NCI-H2227 (cell line): Measurements from ENCODE around the gene WNT9A.

Experiments
- DNase-seq: peaks from one replicate; lab custom pipeline; 2025; ENCODE audit not compliant: unreplicated experiment; lab: John Stamatoyannopoulos, UW

Gene WNT9A

GRCh38 chr1:227942021-227942715 lies 5.6 kb downstream of the WNT9A start:
- DNase-seq = no peak

- no peak for DNase-seq
These were observed 6.2 kb downstream of the WNT9A start for GRCh38 chr1:227941509-227942020.

- no peak for DNase-seq
These were observed 6.9 kb downstream of the WNT9A start for GRCh38 chr1:227940791-227941241.

GRCh38 chr1:227939791-227940771 lies 7.7 kb downstream of the WNT9A start:
- no peak for DNase-seq

- no peak for DNase-seq
These were observed 8.6 kb downstream of the WNT9A start for GRCh38 chr1:227938911-227939790.

- DNase-seq = no peak
These were observed 9.5 kb downstream of the WNT9A start for GRCh38 chr1:227938276-227938675.

- no peak for DNase-seq
These were observed 9.9 kb downstream of the WNT9A start for GRCh38 chr1:227937838-227938145.

- DNase-seq = no peak
These were observed 10.5 kb downstream of the WNT9A start for GRCh38 chr1:227937031-227937837.

- DNase-seq = no peak
These were observed 11.9 kb downstream of the WNT9A start for GRCh38 chr1:227935826-227936225.

GRCh38 chr1:227934476-227935313 lies 13.0 kb downstream of the WNT9A start:
- DNase-seq = no peak

- DNase-seq = no peak
These were observed 17.8 kb downstream of the WNT9A start for GRCh38 chr1:227929751-227930472.

GRCh38 chr1:227928811-227929375 lies 18.8 kb downstream of the WNT9A start:
- DNase-seq = no peak

- DNase-seq = no peak
These were observed 19.6 kb downstream of the WNT9A start for GRCh38 chr1:227927971-227928741.

GRCh38 chr1:227926896-227927885 lies 20.5 kb downstream of the WNT9A start:
- no peak for DNase-seq

- DNase-seq = no peak
These were observed 21.4 kb downstream of the WNT9A start for GRCh38 chr1:227926216-227926791.
